Spleen (tissue), 11 donors: ENCODE results near the gene POLR2I. TPM values are rescaled to one million over a fixed set of nuclear protein-coding genes. Genes with fewer than 3 reads are reported as not detected.
A peak's percentile ranks its signal among the peaks of the same experiment; 100 is the strongest.
"Not testable (repeated sequence)": the region's sequence is repeated elsewhere in the genome, so short reads cannot be mapped to it uniquely, and the experiment has no call there.

ENCODE experiments used
- DNase-seq: peaks from one replicate; pipeline ENCODE4 v3.0.0-alpha.2; 2020
- H3K27ac ChIP-seq, 8 donors: fragments of 200-600 bp; sonication (generic) in 7 of 8; 1 replicate in 4 of 8; 2 replicates in 4 of 8; pipeline versions ENCODE4 v1.5.0 to v1.8.0; 2016 to 2021; ENCODE audit warnings: inconsistent platforms in 4 of 8, mild to moderate bottlenecking in 4 of 8, moderate library complexity in 1 of 8
- H3K27me3 ChIP-seq, 7 donors: fragments of 200-600 bp; sonication (generic) in 6 of 7; replicated peaks in 1 of 7; 1 replicate in 4 of 7; 2 replicates in 3 of 7; pipeline versions ENCODE4 v1.5.0 to v1.8.0; 2016 to 2021; ENCODE audit warnings: inconsistent platforms in 3 of 7, mild to moderate bottlenecking in 1 of 7
- H3K36me3 ChIP-seq, 6 donors: fragments of 200-600 bp; sonication (generic) in 5 of 6; 1 replicate in 4 of 6; 2 replicates in 2 of 6; pipeline versions ENCODE4 v1.5.0 to v1.8.0; 2016 to 2021; ENCODE audit warnings: inconsistent platforms in 2 of 6
- H3K4me1 ChIP-seq, 6 donors: fragments of 200-600 bp; sonication (generic) in 5 of 6; 1 replicate in 3 of 6; 2 replicates in 3 of 6; pipeline versions ENCODE4 v1.5.0 to v1.8.0; 2016 to 2021; ENCODE audit warnings: inconsistent platforms in 3 of 6
- H3K4me3 ChIP-seq, 8 donors: fragments of 200-600 bp; sonication (generic) in 7 of 8; 1 replicate in 4 of 8; 2 replicates in 4 of 8; pipeline versions ENCODE4 v1.5.0 to v1.8.0; 2016 to 2021; ENCODE audit warnings: inconsistent platforms in 4 of 8, mild to moderate bottlenecking in 4 of 8, moderate library complexity in 2 of 8
- H3K9me3 ChIP-seq, 8 donors: fragments of 200-600 bp; sonication (generic) in 7 of 8; 1 replicate in 4 of 8; 2 replicates in 4 of 8; pipeline versions ENCODE4 v1.5.0 to v1.8.0; 2016 to 2021; ENCODE audit warnings: inconsistent platforms in 4 of 8
- POLR2A ChIP-seq, 3 donors: fragments of 450-650 bp; IDR thresholded peaks; one replicate each; pipeline ENCODE4 v1.5.1; 2017; ENCODE audit warnings: antibody characterized with exemption in 3 of 3, mild to moderate bottlenecking in 1 of 3
- POLR2AphosphoS5 ChIP-seq, 3 donors: sonication (generic); formaldehyde crosslinking; IDR thresholded peaks; one replicate each; pipeline ENCODE4 v1.5.1; 2017; ENCODE audit warnings: antibody characterized with exemption in 3 of 3
- WGBS, 5 donors: extraction: QIAGEN DNeasy Blood & Tissue Kit in 3 of 5; methylation state at CpG; one replicate each; pipeline versions ENCODE4 v1.1.5 to v1.1.7; 2013 to 2018; 5-methylcytosine and 5-hydroxymethylcytosine counted together
- intact Hi-C: fragments of 100-400 bp; cut with DNase I; formaldehyde crosslinking; loops from one replicate; pipeline ENCODE4 v1.15.0; 2023; ENCODE audit warnings: low total_unique reads
- polyA plus RNA-seq, 3 donors: library from polyadenylated mRNA; stranded (reverse); fragments of 200-250 nt; gene quantifications; one replicate each; pipeline ENCODE4 v1.2.1, GENCODE V29; 2013
- total RNA-seq, 7 donors: library from RNA; depleted of rRNA in 3 of 7; stranded (reverse); fragments of >200 nt in 3 of 7; fragmentation: NEBNext Ultra II Directional in 4 of 7; extraction: Animal tissue kit (Norgen Biotek cat#: 25700) in 4 of 7; gene quantifications; one replicate each; pipeline versions ENCODE4 v1.1.0 to v1.2.1, GENCODE V29; 2016 to 2021
- TF ChIP-seq, protein P1 (sequence below), 11 experiments: fragments of 200-600 bp in 7 of 11; fragments of 450-650 bp in 4 of 11; sonication (generic) in 4 of 11; IDR thresholded peaks in 8 of 11; conservative IDR thresholded peaks in 3 of 11; 1 replicate in 7 of 11; 2 replicates in 4 of 11; pipeline versions ENCODE4 v1.4.0 to v1.8.0; 2016 to 2021; ENCODE audit warnings: antibody characterized with exemption in 11 of 11, inconsistent platforms in 4 of 11, mild to moderate bottlenecking in 1 of 11
- donor health status: healthy with polysubstance abuse.
- donor health status: DM: no; HTN: no; CAD: no; lungs with moderate emphysema.
- donor health status: DM: no; HTN: no; CAD: no.
- donor health status: Bipolar disorder and iron deficiency.
- donor health status: healthy.
- donor health status: DM: no; HTN: no; CAD: no.
- donor health status: DM: yes; HTN: yes; CAD: no.

POLR2I gene
- total and polyA plus RNA-seq, 10 donors: 23.1 to 60.3 (median 38.3) TPM

DNA sequence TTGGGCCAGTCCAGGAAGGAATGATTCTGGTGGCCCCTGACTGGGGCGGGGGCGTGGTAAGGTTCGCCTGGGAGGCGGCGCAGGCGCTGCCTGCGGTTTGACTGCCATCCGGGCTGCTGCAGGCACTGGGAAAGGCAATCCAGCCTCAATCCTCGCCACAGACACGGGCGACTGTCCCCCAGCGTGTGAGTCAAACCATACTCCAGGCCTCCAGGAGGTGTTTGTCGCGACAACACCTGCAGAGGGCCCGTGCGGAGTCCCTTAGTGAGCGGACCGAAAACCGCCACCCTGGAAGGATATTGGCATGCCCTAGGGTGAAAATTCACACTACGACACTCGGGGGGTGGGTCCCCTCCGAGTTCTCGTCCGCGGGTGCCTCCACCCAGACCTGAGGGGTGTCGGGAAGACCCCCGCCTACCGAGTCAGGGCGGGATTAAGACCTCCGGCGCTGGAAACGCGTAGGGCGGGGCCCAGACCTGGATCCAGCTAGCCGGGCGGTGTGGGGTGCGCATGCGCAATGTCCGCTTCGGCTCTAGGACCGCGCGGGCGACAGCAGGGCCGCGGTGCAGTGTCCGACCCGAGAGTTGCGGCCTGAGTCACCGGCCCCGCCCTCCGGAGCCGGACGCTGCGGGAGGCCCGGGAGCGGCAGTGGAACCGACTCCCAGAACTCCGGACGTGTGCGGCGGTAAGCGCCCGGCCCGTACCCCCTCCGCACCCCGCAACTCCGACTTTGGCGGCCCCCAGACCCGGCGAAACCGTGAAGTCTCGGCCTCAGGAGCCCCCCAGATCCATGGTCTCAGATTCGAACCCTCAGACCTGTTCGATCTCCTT is 25.0 kb upstream of the POLR2I start, which contains the start of gene CAPNS1:
CAPNS1 (plus strand) TSS at position 594 of the 831 bp plus-strand sequence. CDS start 946 bp downstream, outside the sequence.
- intact Hi-C loops: no loop called here
- Histone ChIP-seq H3K27ac (peak within 1 kb of the TSS; percentile 61 to 98 (median 96)), H3K36me3 (peaks cover 0 to 32% (median 26%) of the 10 kb centered on the region in 6 donors), H3K4me1 (peaks cover 10 to 55% (median 31%) of the 10 kb centered on the region in 6 donors), H3K27me3 (no peaks in the 10 kb centered on the region), H3K4me3 (peak within 1 kb of the TSS; percentile 62 to 90 (median 83)), H3K9me3 (no peaks in the 10 kb centered on the region)
- TF ChIP-seq POLR2A (IDR thresholded peaks at IDR 0.05) (peak in 2 of 3 donors; percentile 53 to 83), POLR2AphosphoS5 (IDR thresholded peaks at IDR 0.05) (peak; percentile 93 to 98 (median 97))
- TF ChIP-seq, protein P1, sequence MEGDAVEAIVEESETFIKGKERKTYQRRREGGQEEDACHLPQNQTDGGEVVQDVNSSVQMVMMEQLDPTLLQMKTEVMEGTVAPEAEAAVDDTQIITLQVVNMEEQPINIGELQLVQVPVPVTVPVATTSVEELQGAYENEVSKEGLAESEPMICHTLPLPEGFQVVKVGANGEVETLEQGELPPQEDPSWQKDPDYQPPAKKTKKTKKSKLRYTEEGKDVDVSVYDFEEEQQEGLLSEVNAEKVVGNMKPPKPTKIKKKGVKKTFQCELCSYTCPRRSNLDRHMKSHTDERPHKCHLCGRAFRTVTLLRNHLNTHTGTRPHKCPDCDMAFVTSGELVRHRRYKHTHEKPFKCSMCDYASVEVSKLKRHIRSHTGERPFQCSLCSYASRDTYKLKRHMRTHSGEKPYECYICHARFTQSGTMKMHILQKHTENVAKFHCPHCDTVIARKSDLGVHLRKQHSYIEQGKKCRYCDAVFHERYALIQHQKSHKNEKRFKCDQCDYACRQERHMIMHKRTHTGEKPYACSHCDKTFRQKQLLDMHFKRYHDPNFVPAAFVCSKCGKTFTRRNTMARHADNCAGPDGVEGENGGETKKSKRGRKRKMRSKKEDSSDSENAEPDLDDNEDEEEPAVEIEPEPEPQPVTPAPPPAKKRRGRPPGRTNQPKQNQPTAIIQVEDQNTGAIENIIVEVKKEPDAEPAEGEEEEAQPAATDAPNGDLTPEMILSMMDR (IDR thresholded peaks at IDR 0.05 in 8 of 11, conservative IDR thresholded peaks at IDR 0.05 in 3 of 11): peak in 3 of 11 experiments; percentile 9 to 34 (median 16)
- peak; percentile 99 for DNase-seq
- WGBS, 5 donors: 0 to 2% (median 0%) methylated on average over 13 to 75 of the region's 75 CpGs

DNA sequence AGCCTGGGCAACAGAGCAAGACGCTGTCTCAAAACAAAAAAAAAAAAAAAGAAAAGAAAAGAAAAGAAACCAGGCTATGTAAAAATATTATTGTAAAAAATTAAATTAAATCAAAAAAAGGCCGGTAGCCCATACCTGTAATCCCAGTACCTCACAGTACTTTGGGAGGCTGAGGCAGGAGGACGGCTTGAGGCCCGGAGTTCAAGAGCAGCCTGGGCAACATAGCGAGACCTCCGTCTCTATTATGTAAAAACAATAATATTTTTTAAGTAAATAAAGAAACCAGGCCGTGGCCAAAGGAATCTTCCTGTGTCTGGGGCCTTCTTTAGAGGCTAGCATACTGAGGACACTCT is 24.4 kb upstream of the POLR2I start:
- no peak for DNase-seq
- Histone ChIP-seq H3K9me3 (no peaks in the 10 kb centered on the region), H3K36me3 (peaks cover 0 to 26% (median 20%) of the 10 kb centered on the region in 6 donors), H3K27me3 (no peaks in the 10 kb centered on the region), H3K27ac (peak overlapping the region; percentile 61 to 98 (median 96)), H3K4me3 (peak overlapping the region in 7 of 8 donors; percentile 62 to 90 (median 82)), H3K4me1 (peaks cover 10 to 55% (median 31%) of the 10 kb centered on the region in 6 donors)
- WGBS, 5 donors: 57 to 66% (median 63%) methylated on average over 7 of the region's 7 CpGs
- TF ChIP-seq POLR2AphosphoS5 (IDR thresholded peaks at IDR 0.05) (no peak), POLR2A (IDR thresholded peaks at IDR 0.05) (no peak)
- TF ChIP-seq, protein P1 (IDR thresholded peaks at IDR 0.05 in 8 of 11, conservative IDR thresholded peaks at IDR 0.05 in 3 of 11): no peak
- intact Hi-C loops: no loop called here

DNA sequence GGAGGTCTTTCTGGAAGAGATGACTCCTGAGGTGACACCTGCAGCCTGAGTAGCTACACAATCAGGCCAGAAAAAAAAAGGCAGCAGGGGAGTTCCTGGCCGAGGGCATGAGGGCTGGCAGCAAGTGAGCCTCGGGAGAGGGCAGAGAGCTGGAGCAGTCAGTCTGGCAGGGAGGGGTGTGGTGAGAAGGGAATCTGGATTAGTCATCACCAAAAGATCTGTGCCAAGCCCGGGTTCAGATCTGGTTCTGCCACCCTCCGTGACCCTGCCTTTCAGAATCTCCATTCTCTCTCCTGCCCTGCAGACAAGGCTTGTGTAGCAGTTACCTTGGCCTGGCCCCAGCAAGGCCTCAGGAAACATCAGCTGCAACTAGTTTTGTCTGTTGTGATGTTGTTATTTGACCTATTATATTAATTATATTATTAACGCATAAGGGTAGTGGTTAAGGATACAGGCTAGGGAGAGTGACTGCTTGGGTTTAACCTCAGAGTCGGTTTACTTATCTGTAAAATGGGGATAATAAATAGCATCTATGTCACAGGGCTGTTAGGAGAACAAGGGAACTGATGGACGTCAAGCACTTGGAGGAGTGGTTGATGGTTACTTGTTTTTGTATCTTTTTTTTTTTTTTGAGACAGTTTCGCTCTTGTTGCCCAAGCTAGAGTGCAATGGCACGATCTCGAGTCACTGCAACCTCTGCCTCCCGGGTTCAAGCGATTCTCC is 22.4 kb upstream of the POLR2I start:
- Histone ChIP-seq H3K4me3 (peak overlapping the region in 1 of 8 donors; percentile 5), H3K36me3 (peaks cover 0 to 6% (median 3%) of the 10 kb centered on the region in 6 donors), H3K9me3 (no peaks in the 10 kb centered on the region), H3K4me1 (peaks cover 10 to 59% (median 33%) of the 10 kb centered on the region in 6 donors), H3K27me3 (no peaks in the 10 kb centered on the region), H3K27ac (peak overlapping the region in 7 of 8 donors; percentile 29 to 78 (median 64))
- intact Hi-C loops: no loop called here
- TF ChIP-seq POLR2AphosphoS5 (IDR thresholded peaks at IDR 0.05) (peak in 2 of 3 donors; percentile 55 to 65), POLR2A (IDR thresholded peaks at IDR 0.05) (no peak)
- TF ChIP-seq, protein P1 (IDR thresholded peaks at IDR 0.05 in 8 of 11, conservative IDR thresholded peaks at IDR 0.05 in 3 of 11): no peak
- WGBS, 5 donors: 65 to 78% (median 69%) methylated on average over 12 of the region's 12 CpGs
- no peak for DNase-seq

DNA sequence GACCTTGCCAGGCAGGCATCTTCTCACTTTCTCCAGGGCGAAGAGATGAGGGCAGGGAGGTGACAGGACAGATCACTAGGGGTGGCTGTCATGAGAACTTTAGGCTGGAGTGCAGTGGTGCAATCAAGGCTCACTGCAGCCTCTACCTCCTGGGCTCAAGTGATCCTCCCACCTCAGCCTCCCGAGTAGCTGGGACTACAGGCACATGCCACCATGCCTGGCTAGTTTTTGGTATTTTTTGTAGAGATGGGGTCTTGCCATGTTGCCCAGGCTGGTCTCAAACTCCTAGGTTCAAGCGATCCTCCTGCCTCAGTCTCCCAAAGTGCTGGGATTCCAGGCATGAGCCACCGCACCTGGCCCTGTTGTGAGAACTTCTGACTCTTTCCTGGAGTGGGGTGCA is 20.2 kb upstream of the POLR2I start:
- H3K9me3 ChIP-seq, H3K4me3 ChIP-seq, H3K27ac ChIP-seq, H3K36me3 ChIP-seq, intact Hi-C loops, DNase-seq, H3K27me3 ChIP-seq: not testable (repeated sequence)
- peaks cover 3 to 70% (median 41%) of the 10 kb centered on the region in 6 donors for H3K4me1 ChIP-seq
- WGBS, 5 donors: 89 to 96% (median 93%) methylated on average over 3 to 4 of the region's 4 CpGs
